BJ (cell line): ENCODE results near the gene POPDC2. TPM values are rescaled to one million over a fixed set of nuclear protein-coding genes. Genes with fewer than 3 reads are reported as not detected.

Experiments used
- CTCF ChIA-PET: fragments of 350-600 bp; formaldehyde crosslinking; extraction: SDS; loops from one replicate; lab custom pipeline; 2021; ENCODE audit warnings: antibody characterized with exemption, inconsistent platforms; lab: Yijun Ruan, JAX
- POLR2A ChIA-PET: fragments of 300-600 bp; sonication (Branson Sonifier 250); formaldehyde crosslinking; extraction: SDS; loops from one replicate; lab custom pipeline; 2021; ENCODE audit warnings: antibody characterized with exemption; lab: Charles Lee
- DNase-seq: peaks from one replicate; pipeline ENCODE4 v3.0.0-alpha.2; 2011; ENCODE audit warnings: low read depth
- H3K27me3 ChIP-seq: 2 replicates; pipeline ENCODE4 v1.6.0; 2011; ENCODE audit warnings: low read length; ENCODE audit not compliant: control insufficient read depth, insufficient read depth
- H3K36me3 ChIP-seq: 2 replicates; pipeline ENCODE4 v1.5.1; 2011; ENCODE audit warnings: low read length; ENCODE audit not compliant: control insufficient read depth, insufficient read depth
- H3K4me3 ChIP-seq: 2 replicates; pipeline ENCODE4 v1.5.1; 2011; ENCODE audit warnings: low read depth, mild to moderate bottlenecking, control low read depth, low read length
- polyA plus RNA-seq: library from polyadenylated mRNA; depleted of rRNA; stranded (reverse); fragments of >200 nt; gene quantifications from 2 replicates; pipeline ENCODE4 v1.2.3, GENCODE V29; 2011
- TF ChIP-seq, protein P1 (sequence below): IDR thresholded peaks from 2 replicates; pipeline ENCODE4 v1.5.1; 2011; ENCODE audit warnings: low read depth, mild to moderate bottlenecking, control low read depth, inconsistent platforms, low read length, moderate library complexity; ENCODE audit not compliant: insufficient read depth

Gene POPDC2
- polyA plus RNA-seq, 1 experiment: 2.3 TPM

DNA sequence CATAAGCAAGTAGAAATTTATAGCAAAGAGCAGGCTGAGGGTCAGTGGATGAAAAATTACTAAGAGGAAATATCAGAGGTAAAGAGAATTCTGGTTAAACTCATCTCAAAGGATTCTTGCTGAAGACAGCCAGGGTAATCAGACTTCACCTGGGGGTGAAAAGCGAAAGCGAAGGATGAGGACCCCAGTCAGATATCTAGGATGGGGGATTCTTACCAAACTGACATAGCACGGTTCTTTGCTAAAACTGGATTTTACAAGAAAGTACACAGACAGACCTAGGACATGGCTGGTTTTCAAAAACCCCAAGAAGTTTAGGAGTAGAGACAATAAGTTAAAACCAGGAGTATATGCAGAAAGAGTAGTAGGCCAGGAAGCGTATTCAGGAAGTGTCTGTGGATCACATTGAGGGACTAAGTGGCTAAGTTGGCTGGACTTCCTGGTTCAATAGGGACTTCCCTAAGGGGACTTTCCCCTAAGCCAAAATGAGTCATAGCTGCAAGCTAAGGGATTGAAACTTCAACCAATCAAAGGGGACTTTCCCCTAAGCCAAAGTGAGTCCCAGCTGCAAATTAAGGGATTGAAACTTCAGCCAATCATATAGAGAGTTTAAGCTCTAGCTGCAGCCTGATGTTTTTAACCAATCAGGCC lies 40.0 kb upstream of the POPDC2 start:
- no peaks in the 10 kb centered on the region for H3K36me3 ChIP-seq
- CTCF ChIA-PET: no interaction called here
- no peak overlapping the region for H3K4me3 ChIP-seq
- H3K27me3 ChIP-seq: peaks cover 8% of the 10 kb centered on the region
- POLR2A ChIA-PET: no interaction called here
- no peak for DNase-seq
- TF ChIP-seq, protein P1, sequence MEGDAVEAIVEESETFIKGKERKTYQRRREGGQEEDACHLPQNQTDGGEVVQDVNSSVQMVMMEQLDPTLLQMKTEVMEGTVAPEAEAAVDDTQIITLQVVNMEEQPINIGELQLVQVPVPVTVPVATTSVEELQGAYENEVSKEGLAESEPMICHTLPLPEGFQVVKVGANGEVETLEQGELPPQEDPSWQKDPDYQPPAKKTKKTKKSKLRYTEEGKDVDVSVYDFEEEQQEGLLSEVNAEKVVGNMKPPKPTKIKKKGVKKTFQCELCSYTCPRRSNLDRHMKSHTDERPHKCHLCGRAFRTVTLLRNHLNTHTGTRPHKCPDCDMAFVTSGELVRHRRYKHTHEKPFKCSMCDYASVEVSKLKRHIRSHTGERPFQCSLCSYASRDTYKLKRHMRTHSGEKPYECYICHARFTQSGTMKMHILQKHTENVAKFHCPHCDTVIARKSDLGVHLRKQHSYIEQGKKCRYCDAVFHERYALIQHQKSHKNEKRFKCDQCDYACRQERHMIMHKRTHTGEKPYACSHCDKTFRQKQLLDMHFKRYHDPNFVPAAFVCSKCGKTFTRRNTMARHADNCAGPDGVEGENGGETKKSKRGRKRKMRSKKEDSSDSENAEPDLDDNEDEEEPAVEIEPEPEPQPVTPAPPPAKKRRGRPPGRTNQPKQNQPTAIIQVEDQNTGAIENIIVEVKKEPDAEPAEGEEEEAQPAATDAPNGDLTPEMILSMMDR: no peak

DNA sequence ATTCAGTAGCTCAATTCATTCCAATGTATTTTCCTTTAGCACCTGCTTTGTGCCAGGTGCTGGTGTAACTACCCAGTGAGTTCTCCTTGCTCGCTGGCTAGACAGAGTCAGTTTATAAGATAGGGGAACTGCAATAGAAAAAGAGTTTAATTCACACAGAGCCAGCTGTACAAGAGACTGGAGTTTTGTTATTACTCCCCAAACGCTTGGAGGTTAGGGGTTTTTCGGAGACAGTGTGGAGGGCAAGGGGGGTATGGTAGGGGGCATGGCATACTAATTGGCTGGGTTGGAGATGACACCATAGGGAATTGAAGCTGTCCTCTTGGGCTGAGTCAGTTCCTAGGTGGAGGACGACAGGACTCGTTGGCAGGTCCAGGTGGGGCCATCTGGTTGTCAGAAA lies 37.0 kb upstream of the POPDC2 start:
- TF ChIP-seq, protein P1: no peak
- H3K27me3 ChIP-seq: no peaks in the 10 kb centered on the region
- H3K36me3 ChIP-seq: no peaks in the 10 kb centered on the region
- DNase-seq: no peak
- ChIA-PET POLR2A (no interaction called here), CTCF (no interaction called here)
- no peak overlapping the region for H3K4me3 ChIP-seq

DNA sequence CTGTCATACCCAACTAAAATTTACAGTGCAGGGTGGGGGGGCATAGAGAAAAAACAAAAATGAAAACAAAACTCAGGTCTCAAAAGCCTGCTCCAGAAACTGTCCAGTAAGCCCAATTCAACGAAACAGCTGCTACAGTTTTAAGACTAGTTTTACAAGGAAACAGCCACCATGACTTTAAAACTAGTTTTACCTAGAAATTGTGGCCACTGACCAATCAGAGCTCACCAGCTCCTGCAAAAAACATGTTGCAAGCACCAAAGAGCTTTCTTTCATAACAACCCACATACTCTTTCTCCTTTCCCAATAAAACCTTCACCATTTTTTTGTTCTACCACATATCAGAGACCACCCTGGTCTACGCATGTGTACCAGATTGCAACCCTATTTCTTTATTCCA lies 35.1 kb upstream of the POPDC2 start:
- Histone ChIP-seq H3K36me3 (no peaks in the 10 kb centered on the region), H3K4me3 (no peak overlapping the region), H3K27me3 (peaks cover 6% of the 10 kb centered on the region; the same call in 1 of the 2 replicates)
- no peak for DNase-seq
- CTCF ChIA-PET: interaction anchor here (0.8 to 3.6 kb wide), 2 partner anchors 15 to 165 kb away, joined by 3 to 18 read pairs; no protein-coding TSS in a partner anchor
- TF ChIP-seq, protein P1: no peak
- POLR2A ChIA-PET: interaction anchor here (0.6 kb wide), 1 partner anchor 564 kb away, joined by 3 read pairs; no protein-coding TSS in a partner anchor

DNA sequence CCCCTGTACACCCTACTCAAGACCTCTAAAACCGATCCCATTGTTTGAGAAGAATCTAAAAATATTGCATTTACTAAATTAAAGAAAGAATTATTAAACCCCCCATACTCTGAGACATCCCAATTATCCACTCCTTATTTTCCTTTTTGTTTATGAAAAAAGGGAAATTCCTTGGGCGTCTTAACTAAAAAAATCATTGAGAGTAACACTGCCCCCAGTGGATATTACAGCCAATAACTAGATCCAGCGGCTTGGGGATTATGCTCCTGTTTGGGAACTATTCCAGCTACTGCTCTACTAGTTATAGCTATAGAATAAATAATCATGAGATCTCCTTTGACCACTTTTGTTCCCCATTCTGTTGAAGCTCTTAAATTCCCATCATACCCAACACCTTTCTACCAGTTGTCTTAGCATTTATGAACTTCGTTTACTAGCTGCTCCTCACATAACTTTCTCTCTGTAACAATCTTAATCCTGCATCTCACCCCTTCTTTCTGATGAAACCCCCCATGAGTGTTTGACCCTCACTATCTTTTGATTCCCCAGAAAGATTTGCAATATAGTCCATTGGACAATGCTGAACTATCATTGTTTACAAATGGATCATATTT lies 29.8 kb upstream of the POPDC2 start:
- H3K36me3 ChIP-seq: no peaks in the 10 kb centered on the region
- H3K4me3 ChIP-seq: no peak overlapping the region
- DNase-seq: no peak
- POLR2A ChIA-PET: no interaction called here
- CTCF ChIA-PET: interaction anchor here (0.7 to 2.0 kb wide), 8 partner anchors 8 to 1941 kb away, joined by 3 to 12 read pairs (median 3); partner anchors contain the start of gene B4GALT4
- H3K27me3 ChIP-seq: peaks cover 6% of the 10 kb centered on the region; the same call in 1 of the 2 replicates
- TF ChIP-seq, protein P1: peak; percentile 46

DNA sequence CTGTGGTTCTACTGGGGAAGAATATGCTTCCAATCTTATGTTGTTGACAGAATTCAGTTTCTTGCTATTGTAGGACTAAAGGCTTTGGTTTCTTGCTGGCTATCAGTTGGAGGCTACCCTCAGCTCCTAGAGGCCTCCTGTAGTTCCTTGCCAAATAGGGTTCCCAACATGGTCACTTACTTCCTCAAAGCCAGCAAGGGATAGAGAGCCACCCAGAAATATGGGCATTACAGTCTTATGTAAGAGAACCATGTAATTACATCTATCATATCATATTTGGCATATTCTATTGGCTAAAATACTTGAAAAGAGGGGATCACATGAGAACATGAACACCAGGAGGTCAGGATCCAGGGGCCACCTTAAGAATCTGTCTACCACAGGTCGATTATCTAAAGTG lies 23.0 kb upstream of the POPDC2 start:
- Histone ChIP-seq H3K36me3 (no peaks in the 10 kb centered on the region), H3K27me3 (peaks cover 2% of the 10 kb centered on the region; the same call in 1 of the 2 replicates), H3K4me3 (no peak overlapping the region)
- TF ChIP-seq, protein P1: no peak
- DNase-seq: no peak
- ChIA-PET CTCF (interaction anchor here (0.6 to 1.4 kb wide), 4 partner anchors 227 to 541 kb away, joined by 3 read pairs; no protein-coding TSS in a partner anchor), POLR2A (no interaction called here)
